CD14-positive monocyte (primary cell): ENCODE measurements around the gene RNU1-4. TPM values are rescaled to one million over a fixed set of nuclear protein-coding genes. Genes with fewer than 3 reads are reported as not detected.
A peak's percentile ranks its signal among the peaks of the same experiment; 100 is the strongest.
"Not testable (repeated sequence)": the region's sequence is repeated elsewhere in the genome, so short reads cannot be mapped to it uniquely, and the experiment has no call there.

Experiments used
- DNase-seq, 3 donors: peaks; one replicate each; pipeline ENCODE4 v3.0.0-alpha.2; 2011 to 2022
- H2AFZ ChIP-seq: 2 replicates; pipeline ENCODE4 v1.6.0; 2012; ENCODE audit warnings: mild to moderate bottlenecking, low read depth, low read length, inconsistent platforms; ENCODE audit not compliant: insufficient read depth, poor library complexity, severe bottlenecking
- H3K27ac ChIP-seq, 2 donors: 1 replicate in 1 of 2; 2 replicates in 1 of 2; pipeline ENCODE4 v1.5.1; 2012 to 2013; ENCODE audit warnings: low read length in 2 of 2, control low read depth in 1 of 2, inconsistent platforms in 1 of 2, low read depth in 1 of 2, mild to moderate bottlenecking in 1 of 2
- H3K27me3 ChIP-seq, 2 donors: one replicate each; pipeline versions ENCODE4 v1.6.0 to v1.6.1; 2011 to 2013; ENCODE audit warnings: low read length in 2 of 2; ENCODE audit not compliant: control insufficient read depth in 2 of 2, insufficient read depth in 2 of 2
- H3K36me3 ChIP-seq, 2 donors: replicated peaks in 1 of 2; 1 replicate in 1 of 2; 2 replicates in 1 of 2; pipeline versions ENCODE4 v1.5.1 to v1.6.1; 2012 to 2013; ENCODE audit warnings: low read length in 2 of 2, control low read depth in 1 of 2, inconsistent platforms in 1 of 2, mild to moderate bottlenecking in 1 of 2; ENCODE audit not compliant: insufficient read depth in 2 of 2, control insufficient read depth in 1 of 2
- H3K4me1 ChIP-seq, 2 donors: 1 replicate in 1 of 2; 2 replicates in 1 of 2; pipeline versions ENCODE4 v1.5.1 to v1.6.1; 2012 to 2013; ENCODE audit warnings: low read length in 2 of 2, control low read depth in 1 of 2, inconsistent platforms in 1 of 2, mild to moderate bottlenecking in 1 of 2, moderate library complexity in 1 of 2; ENCODE audit not compliant: insufficient read depth in 2 of 2, control insufficient read depth in 1 of 2
- H3K4me2 ChIP-seq: replicated peaks from 2 replicates; pipeline ENCODE3; 2012; ENCODE audit warnings: low read length, moderate library complexity, mild to moderate bottlenecking; ENCODE audit not compliant: poor library complexity, severe bottlenecking; ENCODE audit errors: extremely low read depth
- H3K4me3 ChIP-seq, 3 experiments: fragments of 200-600 bp in 1 of 3; sonication (generic) in 1 of 3; replicated peaks in 1 of 3; 1 replicate in 2 of 3; 2 replicates in 1 of 3; pipeline ENCODE4 v1.5.1; 2011 to 2013; ENCODE audit warnings: low read length in 3 of 3, mild to moderate bottlenecking in 3 of 3, control low read depth in 2 of 3, low read depth in 2 of 3, inconsistent platforms in 1 of 3, moderate library complexity in 1 of 3
- H3K79me2 ChIP-seq: 2 replicates; pipeline ENCODE4 v1.6.0; 2012; ENCODE audit warnings: mild to moderate bottlenecking, control low read depth, inconsistent platforms, low read length, moderate library complexity; ENCODE audit not compliant: insufficient read depth
- H3K9ac ChIP-seq: 2 replicates; pipeline ENCODE4 v1.6.0; 2017; ENCODE audit warnings: low read length, mild to moderate bottlenecking; ENCODE audit not compliant: insufficient read depth, poor library complexity, severe bottlenecking
- H3K9me3 ChIP-seq, 2 donors: replicated peaks in 1 of 2; 1 replicate in 1 of 2; 2 replicates in 1 of 2; pipeline versions ENCODE4 v1.5.1 to v1.6.1; 2012 to 2013; ENCODE audit warnings: low read length in 2 of 2, control low read depth in 1 of 2; ENCODE audit not compliant: control insufficient read depth in 1 of 2, insufficient read depth in 1 of 2
- H4K20me1 ChIP-seq: 2 replicates; pipeline ENCODE4 v1.6.0; 2012; ENCODE audit warnings: mild to moderate bottlenecking, low read length, control low read depth, moderate library complexity; ENCODE audit not compliant: insufficient read depth
- H3K27ac Mint-ChIP-seq, 7 donors: one replicate each; pipeline ENCODE4 v1.8.0; 2020; ENCODE audit warnings: mild to moderate bottlenecking in 7 of 7, mixed read lengths in 7 of 7, moderate library complexity in 6 of 7, inconsistent platforms in 2 of 7
- H3K27me3 Mint-ChIP-seq, 3 donors: one replicate each; pipeline ENCODE4 v1.8.0; 2021 to 2022; ENCODE audit warnings: low read depth in 3 of 3, mild to moderate bottlenecking in 3 of 3, mixed read lengths in 3 of 3, moderate library complexity in 3 of 3, inconsistent platforms in 1 of 3
- H3K36me3 Mint-ChIP-seq, 2 donors: one replicate each; pipeline ENCODE4 v1.8.0; 2020; ENCODE audit warnings: mixed read lengths in 2 of 2, inconsistent platforms in 1 of 2, mild to moderate bottlenecking in 1 of 2
- H3K4me1 Mint-ChIP-seq: one replicate; pipeline ENCODE4 v1.8.0; 2020; ENCODE audit warnings: mild to moderate bottlenecking, mixed read lengths
- H3K4me3 Mint-ChIP-seq, 2 donors: one replicate each; pipeline ENCODE4 v1.8.0; 2020; ENCODE audit warnings: mild to moderate bottlenecking in 2 of 2, mixed read lengths in 2 of 2, moderate library complexity in 1 of 2
- H3K9me3 Mint-ChIP-seq, 7 donors: one replicate each; pipeline ENCODE4 v1.8.0; 2020 to 2022; ENCODE audit warnings: mixed read lengths in 7 of 7, mild to moderate bottlenecking in 6 of 7, moderate library complexity in 6 of 7, inconsistent platforms in 2 of 7
- WGBS: methylation state at CpG from one replicate; pipeline ENCODE4 v1.1.5; 2013; ENCODE audit warnings: missing lambda C conversion rate; ENCODE audit not compliant: insufficient coverage; 5-methylcytosine and 5-hydroxymethylcytosine counted together
- intact Hi-C, 2 donors: fragments of 100-400 bp; cut with micrococcal nuclease; formaldehyde crosslinking; loops; one replicate each; pipeline versions ENCODE4 v1.15.0 to v1.15.1; 2023
- polyA plus RNA-seq, 3 donors: library from polyadenylated mRNA; depleted of rRNA in 1 of 3; unstranded in 2 of 3; stranded (reverse) in 1 of 3; fragments of 300-500 nt in 2 of 3; fragments of >200 nt in 1 of 3; fragmentation: Illumina TruSeq in 2 of 3; gene quantifications; 1 replicate in 2 of 3; 2 replicates in 1 of 3; pipeline ENCODE4 v1.2.3, GENCODE V29; 2012 to 2021

RNU1-4 gene
- polyA plus RNA-seq, 3 donors: not detected

- H3K4me3 ChIP-seq, H3K4me1 Mint-ChIP-seq, H3K4me1 ChIP-seq, H4K20me1 ChIP-seq, H2AFZ ChIP-seq, H3K4me2 ChIP-seq, H3K9me3 Mint-ChIP-seq, H3K4me3 Mint-ChIP-seq, H3K9ac ChIP-seq, DNase-seq, H3K27ac ChIP-seq, H3K36me3 Mint-ChIP-seq, H3K9me3 ChIP-seq, H3K79me2 ChIP-seq, H3K27me3 ChIP-seq, H3K36me3 ChIP-seq, H3K27ac Mint-ChIP-seq, intact Hi-C loops, H3K27me3 Mint-ChIP-seq: not testable (repeated sequence)
- WGBS: no CpG with 5 or more reads among the region's 2 CpGs
These were observed 40.7 kb downstream of the RNU1-4 start for GRCh38 chr1:16781033-16781432.

- H3K4me3 ChIP-seq, intact Hi-C loops: not testable (repeated sequence)
These were observed 41.3 kb downstream of the RNU1-4 start for GRCh38 chr1:16781625-16782024.

GRCh38 chr1:16784955-16785354 lies 44.6 kb downstream of the RNU1-4 start:
- H3K4me1 ChIP-seq, H3K9me3 Mint-ChIP-seq, H3K36me3 Mint-ChIP-seq, H3K27ac ChIP-seq, H3K4me1 Mint-ChIP-seq, H3K4me2 ChIP-seq, H2AFZ ChIP-seq, intact Hi-C loops, DNase-seq, H3K27me3 ChIP-seq, H3K4me3 Mint-ChIP-seq, H3K79me2 ChIP-seq, H3K27ac Mint-ChIP-seq, H3K4me3 ChIP-seq, H4K20me1 ChIP-seq, H3K9ac ChIP-seq, H3K27me3 Mint-ChIP-seq, H3K9me3 ChIP-seq, H3K36me3 ChIP-seq: not testable (repeated sequence)
- WGBS: no CpG with 5 or more reads among the region's 2 CpGs

More at GRCh38 chr1:16781625-16782024, 41.3 kb downstream of the RNU1-4 start:
- H3K27me3 Mint-ChIP-seq, H3K79me2 ChIP-seq, H3K27ac ChIP-seq, H3K9me3 ChIP-seq, H3K9ac ChIP-seq, H3K36me3 ChIP-seq, H3K4me1 Mint-ChIP-seq, H2AFZ ChIP-seq, H3K4me2 ChIP-seq, H3K27me3 ChIP-seq, H3K4me3 Mint-ChIP-seq, H3K27ac Mint-ChIP-seq, H3K9me3 Mint-ChIP-seq, H3K36me3 Mint-ChIP-seq, H3K4me1 ChIP-seq, H4K20me1 ChIP-seq: not testable (repeated sequence)
- peak in 1 of 3 donors; percentile 35 for DNase-seq
- 9% methylated on average over 1 of the region's 5 CpGs for WGBS

- 88% methylated on average over 1 of the region's 4 CpGs for WGBS
- H3K4me3 Mint-ChIP-seq, H3K27me3 Mint-ChIP-seq, H3K4me1 Mint-ChIP-seq, H4K20me1 ChIP-seq, intact Hi-C loops, H3K27ac ChIP-seq, H3K36me3 ChIP-seq, H3K79me2 ChIP-seq, H3K9ac ChIP-seq, H2AFZ ChIP-seq, H3K27me3 ChIP-seq, H3K9me3 ChIP-seq, H3K4me1 ChIP-seq, H3K4me2 ChIP-seq, H3K9me3 Mint-ChIP-seq, H3K27ac Mint-ChIP-seq, H3K4me3 ChIP-seq, H3K36me3 Mint-ChIP-seq: not testable (repeated sequence)
- peak in 1 of 3 donors; percentile 1 for DNase-seq
These were observed 46.0 kb downstream of the RNU1-4 start for GRCh38 chr1:16786362-16786761.
